Loucy (cell line): ENCODE results near the gene EIF4ENIF1.

Experiments used
- H2AFZ ChIP-seq: fragments of 200-600 bp; sonication (generic); 2 replicates; pipeline ENCODE4 v1.6.0; 2016; ENCODE audit warnings: antibody characterized with exemption, mild to moderate bottlenecking, low read length, moderate library complexity
- H3F3A ChIP-seq: fragments of 200-600 bp; 2 replicates; pipeline ENCODE4 v1.6.0; 2016; ENCODE audit warnings: antibody characterized with exemption, low read depth, mild to moderate bottlenecking
- H3K27me3 ChIP-seq: fragments of 200-600 bp; sonication (generic); 2 replicates; pipeline ENCODE4 v1.6.1; 2014; ENCODE audit warnings: low read length, mild to moderate bottlenecking; ENCODE audit not compliant: insufficient read depth, poor library complexity, severe bottlenecking
- H3K36me3 ChIP-seq: fragments of 200-600 bp; sonication (generic); 2 replicates; pipeline ENCODE4 v1.6.1; 2016; ENCODE audit warnings: low read length; ENCODE audit not compliant: insufficient read depth
- H3K4me1 ChIP-seq: fragments of 200-600 bp; sonication (generic); 2 replicates; pipeline ENCODE4 v1.5.1; 2014; ENCODE audit warnings: low read length, mild to moderate bottlenecking; ENCODE audit not compliant: insufficient read depth, poor library complexity, severe bottlenecking
- H3K4me2 ChIP-seq: fragments of 200-600 bp; sonication (generic); 2 replicates; pipeline ENCODE4 v1.6.0; 2014; ENCODE audit warnings: antibody characterized with exemption, low read length, low read depth, mild to moderate bottlenecking; ENCODE audit not compliant: poor library complexity, severe bottlenecking
- H3K4me3 ChIP-seq: fragments of 200-600 bp; sonication (generic); 2 replicates; pipeline ENCODE4 v1.5.1; 2014; ENCODE audit warnings: low read length, mild to moderate bottlenecking, mixed read lengths; ENCODE audit not compliant: poor library complexity, severe bottlenecking
- H3K79me2 ChIP-seq: fragments of 200-600 bp; sonication (generic); 2 replicates; pipeline ENCODE4 v1.6.1; 2014; ENCODE audit warnings: low read length; ENCODE audit not compliant: insufficient read depth
- H3K9ac ChIP-seq: fragments of 200-600 bp; sonication (generic); 2 replicates; pipeline ENCODE4 v1.6.0; 2014; ENCODE audit warnings: mild to moderate bottlenecking, low read depth, low read length, moderate library complexity; ENCODE audit not compliant: poor library complexity, severe bottlenecking
- H3K9me2 ChIP-seq: fragments of 200-600 bp; sonication (generic); replicated peaks from 2 replicates; pipeline ENCODE4 v1.6.1; 2016; ENCODE audit warnings: low read depth, low read length, mixed read lengths
- H3K9me3 ChIP-seq: fragments of 200-600 bp; sonication (generic); 2 replicates; pipeline ENCODE4 v1.6.1; 2014; ENCODE audit warnings: mild to moderate bottlenecking, antibody characterized with exemption, low read length, low read depth; ENCODE audit not compliant: insufficient read depth
- H4K20me1 ChIP-seq: fragments of 200-600 bp; sonication (generic); 2 replicates; pipeline ENCODE4 v1.6.0; 2014; ENCODE audit warnings: antibody characterized with exemption, low read length, mild to moderate bottlenecking; ENCODE audit not compliant: insufficient read depth, poor library complexity, severe bottlenecking
- CTCF ChIP-seq: fragments of 200-600 bp; sonication (generic); conservative IDR thresholded peaks from 2 replicates; pipeline ENCODE4 v1.5.1; 2014; ENCODE audit warnings: mild to moderate bottlenecking, antibody characterized with exemption, low read length
- EZH2phosphoT487 ChIP-seq: fragments of 200-600 bp; IDR thresholded peaks from 2 replicates; pipeline ENCODE4 v1.6.1; 2018; ENCODE audit warnings: antibody characterized with exemption, mild to moderate bottlenecking, moderate library complexity, borderline replicate concordance

EIF4ENIF1 gene

GRCh38 chr22:31491218-31491962 is 1.7 kb upstream of the EIF4ENIF1 start:
- H3K4me1 ChIP-seq = peaks cover 23% of the 10 kb centered on the region
- no peaks in the 10 kb centered on the region for H3K27me3 ChIP-seq
- peaks cover 19% of the 10 kb centered on the region for H4K20me1 ChIP-seq
- no peak overlapping the region for H2AFZ ChIP-seq
- peak overlapping the region; percentile 85 for H3K4me2 ChIP-seq
- H3K9ac ChIP-seq = peak overlapping the region; percentile 92
- H3K9me3 ChIP-seq = no peaks in the 10 kb centered on the region
- H3K79me2 ChIP-seq = peaks cover 41% of the 10 kb centered on the region
- no peaks in the 10 kb centered on the region for H3K36me3 ChIP-seq
- no peaks in the 10 kb centered on the region for H3K9me2 ChIP-seq
- TF ChIP-seq CTCF (no peak), EZH2phosphoT487 (no peak)
- H3F3A ChIP-seq = peaks cover 4% of the 10 kb centered on the region; the same call in 1 of the 2 replicates
- peak overlapping the region; percentile 96 for H3K4me3 ChIP-seq

- H3K4me1 ChIP-seq = peaks cover 23% of the 10 kb centered on the region
Measured at GRCh38 chr22:31490496-31490925, 869 bp upstream of the EIF4ENIF1 start.

GRCh38 chr22:31488988-31489617 is 539 bp downstream of the EIF4ENIF1 start:
- H3F3A ChIP-seq = peaks cover 4% of the 10 kb centered on the region; the same call in 1 of the 2 replicates
- H3K4me3 ChIP-seq = peak overlapping the region; percentile 96
- TF ChIP-seq EZH2phosphoT487 = no peak
- no peak for TF ChIP-seq CTCF
- H3K9ac ChIP-seq = peak overlapping the region; percentile 92
- peak overlapping the region; percentile 94; the same call in 1 of the 2 replicates for H2AFZ ChIP-seq
- H3K9me3 ChIP-seq = no peaks in the 10 kb centered on the region
- no peaks in the 10 kb centered on the region for H3K27me3 ChIP-seq
- H3K36me3 ChIP-seq = peaks cover under 1% of the 10 kb centered on the region; the same call in 1 of the 2 replicates
- peaks cover 31% of the 10 kb centered on the region for H3K4me1 ChIP-seq
- H4K20me1 ChIP-seq = peaks cover 20% of the 10 kb centered on the region
- H3K9me2 ChIP-seq = no peaks in the 10 kb centered on the region
- peaks cover 61% of the 10 kb centered on the region for H3K79me2 ChIP-seq
- peak overlapping the region; percentile 82 for H3K4me2 ChIP-seq

More at GRCh38 chr22:31490496-31490925, 869 bp upstream of the EIF4ENIF1 start:
- Histone ChIP-seq H4K20me1 (peaks cover 19% of the 10 kb centered on the region), H3K4me2 (peak overlapping the region; percentile 85), H3K9ac (peak overlapping the region; percentile 92), H2AFZ (peak overlapping the region; percentile 94), H3K36me3 (no peaks in the 10 kb centered on the region), H3K4me3 (peak overlapping the region; percentile 96), H3K27me3 (no peaks in the 10 kb centered on the region), H3K9me3 (no peaks in the 10 kb centered on the region), H3F3A (peaks cover 4% of the 10 kb centered on the region; the same call in 1 of the 2 replicates), H3K9me2 (no peaks in the 10 kb centered on the region), H3K79me2 (peaks cover 47% of the 10 kb centered on the region)
- no peak for TF ChIP-seq EZH2phosphoT487
- peak; percentile 23; the same call in 1 of the 2 replicates for TF ChIP-seq CTCF
